Measurements from ENCODE around the gene GABRB1.

Gene GABRB1

GRCh38 chr4:47010912-47011446, 20.4 kb upstream of the GABRB1 start:
- H3K9me3 ChIP-seq (ENCODE audit: control insufficient read depth in 2 of 2, low read length in 2 of 2), result no peaks in the 10 kb centered on the region
- peak overlapping the region in 1 of 2 donors; percentile 4 for H3K9ac ChIP-seq (ENCODE audit: low read length in 2 of 2)
- no peaks in the 10 kb centered on the region for H3K27me3 ChIP-seq (ENCODE audit: control insufficient read depth in 1 of 2, insufficient read depth in 2 of 2, low read length in 2 of 2)
- H3K4me1 ChIP-seq (ENCODE audit: control insufficient read depth, insufficient read depth, low read length), result no peaks in the 10 kb centered on the region
- H3K36me3 ChIP-seq (ENCODE audit: control insufficient read depth in 2 of 2, insufficient read depth in 2 of 2, low read length in 2 of 2), result no peaks in the 10 kb centered on the region
- no peak overlapping the region for H3K27ac ChIP-seq (ENCODE audit: low read length)
- peak overlapping the region in 1 of 2 donors; percentile 50 for H3K4me3 ChIP-seq (ENCODE audit: low read length in 2 of 2)

- H3K27me3 ChIP-seq (ENCODE audit: control insufficient read depth in 1 of 2, insufficient read depth in 2 of 2, low read length in 2 of 2), result no peaks in the 10 kb centered on the region
- no peak overlapping the region for H3K4me3 ChIP-seq (ENCODE audit: low read length in 2 of 2)
- no peak overlapping the region for H3K9ac ChIP-seq (ENCODE audit: low read length in 2 of 2)
- no peaks in the 10 kb centered on the region for H3K36me3 ChIP-seq (ENCODE audit: control insufficient read depth in 2 of 2, insufficient read depth in 2 of 2, low read length in 2 of 2)
- H3K27ac ChIP-seq (ENCODE audit: low read length), result no peak overlapping the region
- H3K9me3 ChIP-seq (ENCODE audit: control insufficient read depth in 2 of 2, low read length in 2 of 2), result no peaks in the 10 kb centered on the region
- H3K4me1 ChIP-seq (ENCODE audit: control insufficient read depth, insufficient read depth, low read length), result no peaks in the 10 kb centered on the region
Observed at GRCh38 chr4:47012676-47013075, 18.7 kb upstream of the GABRB1 start.

DNA sequence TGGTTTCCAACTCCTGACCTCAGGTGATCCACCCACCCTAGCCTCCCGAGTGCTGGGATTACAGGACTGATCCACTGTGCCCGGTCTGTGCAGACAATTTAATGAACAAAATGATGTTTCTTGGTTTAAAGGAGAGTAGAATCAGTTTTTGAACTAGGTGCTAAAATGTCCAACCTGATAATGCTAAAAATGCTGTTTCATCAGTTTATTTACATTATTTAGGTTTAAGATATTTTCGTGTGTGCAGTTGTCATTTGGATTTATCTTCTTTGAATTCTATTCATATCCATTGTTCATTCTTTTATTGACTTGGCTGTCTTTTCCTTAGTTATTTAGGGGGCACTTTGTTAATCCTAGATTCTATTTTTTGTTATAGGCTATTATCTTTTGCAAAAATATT, 18.0 kb upstream of the GABRB1 start:
- Histone ChIP-seq H3K4me3 (ENCODE audit: low read length in 2 of 2) (no peak overlapping the region), H3K27me3 (ENCODE audit: control insufficient read depth in 1 of 2, insufficient read depth in 2 of 2, low read length in 2 of 2) (no peaks in the 10 kb centered on the region), H3K4me1 (ENCODE audit: control insufficient read depth, insufficient read depth, low read length) (no peaks in the 10 kb centered on the region), H3K9me3 (ENCODE audit: control insufficient read depth in 2 of 2, low read length in 2 of 2) (no peaks in the 10 kb centered on the region), H3K27ac (ENCODE audit: low read length) (no peak overlapping the region), H3K36me3 (ENCODE audit: control insufficient read depth in 2 of 2, insufficient read depth in 2 of 2, low read length in 2 of 2) (no peaks in the 10 kb centered on the region), H3K9ac (ENCODE audit: low read length in 2 of 2) (no peak overlapping the region)

DNA sequence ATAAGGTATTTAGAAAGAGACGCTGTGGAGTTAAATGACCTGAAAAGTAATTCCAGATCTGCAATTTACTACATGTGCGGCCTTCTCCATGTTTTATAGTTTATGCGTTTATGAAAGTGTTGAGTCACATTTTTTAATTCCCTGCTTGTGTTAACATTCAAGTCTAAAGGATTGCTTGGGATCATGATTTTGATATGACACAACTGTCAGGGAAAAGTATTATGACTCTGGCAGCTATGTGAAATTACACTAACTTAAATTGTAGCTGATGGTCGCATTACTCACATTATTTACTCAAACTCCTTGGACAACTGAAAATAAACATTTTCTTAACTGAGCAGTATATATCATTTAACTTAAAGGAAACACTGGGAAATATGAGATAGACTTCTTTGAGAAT, 14.3 kb upstream of the GABRB1 start:
- no peaks in the 10 kb centered on the region for H3K27me3 ChIP-seq (ENCODE audit: control insufficient read depth in 1 of 2, insufficient read depth in 2 of 2, low read length in 2 of 2)
- H3K4me3 ChIP-seq (ENCODE audit: low read length in 2 of 2), result no peak overlapping the region
- H3K27ac ChIP-seq (ENCODE audit: low read length), result no peak overlapping the region
- no peak overlapping the region for H3K9ac ChIP-seq (ENCODE audit: low read length in 2 of 2)
- H3K36me3 ChIP-seq (ENCODE audit: control insufficient read depth in 2 of 2, insufficient read depth in 2 of 2, low read length in 2 of 2), result no peaks in the 10 kb centered on the region
- no peaks in the 10 kb centered on the region for H3K4me1 ChIP-seq (ENCODE audit: control insufficient read depth, insufficient read depth, low read length)
- no peaks in the 10 kb centered on the region for H3K9me3 ChIP-seq (ENCODE audit: control insufficient read depth in 2 of 2, low read length in 2 of 2)

GRCh38 chr4:47017494-47017893, 13.9 kb upstream of the GABRB1 start:
- H3K9me3 ChIP-seq (ENCODE audit: control insufficient read depth in 2 of 2, low read length in 2 of 2), result no peaks in the 10 kb centered on the region
- H3K9ac ChIP-seq (ENCODE audit: low read length in 2 of 2), result no peak overlapping the region
- no peak overlapping the region for H3K4me3 ChIP-seq (ENCODE audit: low read length in 2 of 2)
- H3K27ac ChIP-seq (ENCODE audit: low read length), result no peak overlapping the region
- no peaks in the 10 kb centered on the region for H3K36me3 ChIP-seq (ENCODE audit: control insufficient read depth in 2 of 2, insufficient read depth in 2 of 2, low read length in 2 of 2)
- H3K4me1 ChIP-seq (ENCODE audit: control insufficient read depth, insufficient read depth, low read length), result no peaks in the 10 kb centered on the region
- H3K27me3 ChIP-seq (ENCODE audit: control insufficient read depth in 1 of 2, insufficient read depth in 2 of 2, low read length in 2 of 2), result no peaks in the 10 kb centered on the region

DNA sequence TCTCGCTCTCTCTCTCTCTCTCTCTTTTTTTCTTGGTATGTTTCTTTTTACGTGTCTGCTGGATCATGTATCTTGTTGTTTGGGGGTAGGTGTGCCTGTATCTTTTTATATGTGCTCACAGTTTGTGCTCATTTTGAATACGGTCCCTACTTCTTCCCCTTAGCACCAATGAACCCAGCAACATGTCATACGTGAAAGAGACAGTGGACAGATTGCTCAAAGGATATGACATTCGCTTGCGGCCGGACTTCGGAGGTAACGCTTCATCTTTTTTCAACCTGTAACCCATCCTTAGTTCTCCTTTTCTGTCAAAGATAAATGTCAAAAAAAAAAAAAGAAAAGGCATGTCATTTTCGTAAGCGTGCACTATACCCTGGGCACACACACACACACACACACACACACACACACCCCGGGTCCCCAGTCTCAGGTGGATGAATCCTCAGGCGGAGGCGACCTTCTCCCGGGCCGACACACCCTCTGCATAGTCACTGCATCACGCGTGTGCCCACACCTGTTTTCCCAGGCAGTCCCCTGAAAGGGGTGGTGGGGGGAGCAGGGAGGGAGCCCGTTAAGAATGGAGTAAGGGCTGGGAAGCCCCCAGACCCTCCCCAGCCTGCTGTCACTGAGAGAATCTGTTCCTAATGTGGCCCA, 511 bp downstream of the GABRB1 start:
- H3K4me1 ChIP-seq (ENCODE audit: control insufficient read depth, insufficient read depth, low read length), result peaks cover 8% of the 10 kb centered on the region
- peak overlapping the region; percentile 63 to 76 for H3K4me3 ChIP-seq (ENCODE audit: low read length in 2 of 2)
- no peaks in the 10 kb centered on the region for H3K36me3 ChIP-seq (ENCODE audit: control insufficient read depth in 2 of 2, insufficient read depth in 2 of 2, low read length in 2 of 2)
- H3K27me3 ChIP-seq (ENCODE audit: control insufficient read depth in 1 of 2, insufficient read depth in 2 of 2, low read length in 2 of 2), result peaks cover 4 to 8% of the 10 kb centered on the region in 2 donors
- H3K9me3 ChIP-seq (ENCODE audit: control insufficient read depth in 2 of 2, low read length in 2 of 2), result no peaks in the 10 kb centered on the region
- peak overlapping the region; percentile 22 to 30 for H3K9ac ChIP-seq (ENCODE audit: low read length in 2 of 2)
- H3K27ac ChIP-seq (ENCODE audit: low read length), result no peak overlapping the region

DNA sequence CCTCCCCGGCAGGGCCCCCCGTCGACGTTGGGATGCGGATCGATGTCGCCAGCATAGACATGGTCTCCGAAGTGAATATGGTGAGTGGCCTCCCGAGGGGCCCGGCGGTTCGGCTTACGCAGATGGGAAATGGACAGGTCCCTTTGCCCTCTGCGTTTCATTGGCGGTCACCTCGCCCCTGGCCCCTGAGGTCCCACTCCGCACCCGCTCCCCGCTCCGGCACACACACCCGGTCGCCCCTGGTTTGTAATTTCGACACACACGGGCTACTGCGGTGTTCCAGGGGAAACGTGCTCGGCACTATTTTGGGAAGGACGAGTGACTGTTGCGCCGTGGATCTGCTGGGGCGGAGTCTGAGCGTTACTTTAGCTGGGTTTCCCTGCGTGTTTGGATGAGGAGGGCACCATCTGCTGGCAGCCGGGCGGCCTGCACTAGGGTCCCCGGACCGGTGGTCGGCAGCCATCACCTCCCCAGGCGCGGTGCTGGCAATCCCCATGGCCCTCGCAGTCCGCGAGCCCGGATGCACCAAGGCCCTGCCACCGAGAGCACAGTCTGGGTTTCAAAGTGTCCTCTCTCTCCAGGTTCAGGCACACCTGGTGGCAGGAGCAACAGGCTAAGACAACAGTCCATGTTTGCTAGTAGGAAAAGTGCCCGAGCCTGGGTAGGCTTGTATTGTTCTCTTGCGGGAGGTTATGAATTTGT, 1.2 kb downstream of the GABRB1 start:
- H3K9me3 ChIP-seq (ENCODE audit: control insufficient read depth in 2 of 2, low read length in 2 of 2), result no peaks in the 10 kb centered on the region
- no peaks in the 10 kb centered on the region for H3K36me3 ChIP-seq (ENCODE audit: control insufficient read depth in 2 of 2, insufficient read depth in 2 of 2, low read length in 2 of 2)
- no peak overlapping the region for H3K27ac ChIP-seq (ENCODE audit: low read length)
- H3K4me1 ChIP-seq (ENCODE audit: control insufficient read depth, insufficient read depth, low read length), result peaks cover 8% of the 10 kb centered on the region
- peak overlapping the region in 1 of 2 donors; percentile 30 for H3K9ac ChIP-seq (ENCODE audit: low read length in 2 of 2)
- peak overlapping the region; percentile 63 to 76 for H3K4me3 ChIP-seq (ENCODE audit: low read length in 2 of 2)
- H3K27me3 ChIP-seq (ENCODE audit: control insufficient read depth in 1 of 2, insufficient read depth in 2 of 2, low read length in 2 of 2), result peaks cover 4 to 8% of the 10 kb centered on the region in 2 donors

GRCh38 chr4:47038263-47038662, 6.9 kb downstream of the GABRB1 start:
- H3K9ac ChIP-seq (ENCODE audit: low read length in 2 of 2), result no peak overlapping the region
- H3K9me3 ChIP-seq (ENCODE audit: control insufficient read depth in 2 of 2, low read length in 2 of 2), result no peaks in the 10 kb centered on the region
- H3K4me3 ChIP-seq (ENCODE audit: low read length in 2 of 2), result no peak overlapping the region
- H3K27ac ChIP-seq (ENCODE audit: low read length), result no peak overlapping the region
- no peaks in the 10 kb centered on the region for H3K27me3 ChIP-seq (ENCODE audit: control insufficient read depth in 1 of 2, insufficient read depth in 2 of 2, low read length in 2 of 2)
- no peaks in the 10 kb centered on the region for H3K4me1 ChIP-seq (ENCODE audit: control insufficient read depth, insufficient read depth, low read length)
- no peaks in the 10 kb centered on the region for H3K36me3 ChIP-seq (ENCODE audit: control insufficient read depth in 2 of 2, insufficient read depth in 2 of 2, low read length in 2 of 2)

DNA sequence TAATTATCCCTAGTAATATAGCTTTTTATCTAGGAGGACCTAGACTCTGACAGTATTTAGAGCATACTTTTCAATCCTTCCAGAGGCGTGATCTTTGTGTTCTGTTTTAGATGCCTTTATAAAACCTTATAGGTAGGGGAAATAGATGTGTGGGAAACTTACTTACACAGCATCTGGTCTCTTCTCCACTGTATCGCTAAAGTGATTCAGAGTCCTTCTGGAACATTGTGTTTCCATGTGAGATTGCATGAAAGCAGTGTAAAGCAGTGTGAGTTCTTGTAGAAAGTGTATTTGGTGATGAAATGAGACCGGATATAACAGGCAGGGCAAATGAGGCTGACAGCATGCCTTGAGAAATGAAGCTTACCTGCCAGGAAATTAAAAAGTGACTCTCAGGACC, 9.5 kb downstream of the GABRB1 start:
- no peak overlapping the region for H3K4me3 ChIP-seq (ENCODE audit: low read length in 2 of 2)
- H3K27me3 ChIP-seq (ENCODE audit: control insufficient read depth in 1 of 2, insufficient read depth in 2 of 2, low read length in 2 of 2), result no peaks in the 10 kb centered on the region
- no peaks in the 10 kb centered on the region for H3K4me1 ChIP-seq (ENCODE audit: control insufficient read depth, insufficient read depth, low read length)
- no peaks in the 10 kb centered on the region for H3K9me3 ChIP-seq (ENCODE audit: control insufficient read depth in 2 of 2, low read length in 2 of 2)
- no peak overlapping the region for H3K9ac ChIP-seq (ENCODE audit: low read length in 2 of 2)
- no peaks in the 10 kb centered on the region for H3K36me3 ChIP-seq (ENCODE audit: control insufficient read depth in 2 of 2, insufficient read depth in 2 of 2, low read length in 2 of 2)
- H3K27ac ChIP-seq (ENCODE audit: low read length), result no peak overlapping the region

DNA sequence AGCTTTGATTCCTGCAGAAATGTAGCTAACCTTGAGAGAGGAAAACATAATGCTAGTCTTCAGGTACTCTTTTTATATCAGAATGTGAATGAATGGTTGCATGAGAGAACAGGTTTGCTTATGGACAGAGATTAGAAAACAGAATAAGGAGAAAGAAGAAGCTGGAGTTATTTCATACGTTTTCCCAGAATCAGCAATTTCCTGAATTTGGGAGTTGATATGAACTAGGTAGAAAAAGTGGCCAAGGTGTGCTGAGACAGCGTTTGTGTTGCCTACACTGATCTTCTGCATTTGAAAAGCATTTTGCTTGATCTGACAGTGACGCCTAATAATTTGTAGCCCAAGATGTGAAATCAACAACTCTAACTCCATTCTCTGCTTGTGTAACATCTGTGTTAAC, 12.5 kb downstream of the GABRB1 start:
- H3K36me3 ChIP-seq (ENCODE audit: control insufficient read depth in 2 of 2, insufficient read depth in 2 of 2, low read length in 2 of 2), result no peaks in the 10 kb centered on the region
- H3K9ac ChIP-seq (ENCODE audit: low read length in 2 of 2), result no peak overlapping the region
- H3K27ac ChIP-seq (ENCODE audit: low read length), result no peak overlapping the region
- no peaks in the 10 kb centered on the region for H3K4me1 ChIP-seq (ENCODE audit: control insufficient read depth, insufficient read depth, low read length)
- H3K27me3 ChIP-seq (ENCODE audit: control insufficient read depth in 1 of 2, insufficient read depth in 2 of 2, low read length in 2 of 2), result no peaks in the 10 kb centered on the region
- no peaks in the 10 kb centered on the region for H3K9me3 ChIP-seq (ENCODE audit: control insufficient read depth in 2 of 2, low read length in 2 of 2)
- H3K4me3 ChIP-seq (ENCODE audit: low read length in 2 of 2), result no peak overlapping the region

GRCh38 chr4:47045261-47045660, 13.9 kb downstream of the GABRB1 start:
- no peak overlapping the region for H3K4me3 ChIP-seq (ENCODE audit: low read length in 2 of 2)
- no peaks in the 10 kb centered on the region for H3K27me3 ChIP-seq (ENCODE audit: control insufficient read depth in 1 of 2, insufficient read depth in 2 of 2, low read length in 2 of 2)
- H3K4me1 ChIP-seq (ENCODE audit: control insufficient read depth, insufficient read depth, low read length), result no peaks in the 10 kb centered on the region
- H3K9ac ChIP-seq (ENCODE audit: low read length in 2 of 2), result no peak overlapping the region
- no peaks in the 10 kb centered on the region for H3K36me3 ChIP-seq (ENCODE audit: control insufficient read depth in 2 of 2, insufficient read depth in 2 of 2, low read length in 2 of 2)
- no peak overlapping the region for H3K27ac ChIP-seq (ENCODE audit: low read length)
- H3K9me3 ChIP-seq (ENCODE audit: control insufficient read depth in 2 of 2, low read length in 2 of 2), result no peaks in the 10 kb centered on the region
